ENCODE measurements around the gene CHD6.

The CHD6 gene

DNA sequence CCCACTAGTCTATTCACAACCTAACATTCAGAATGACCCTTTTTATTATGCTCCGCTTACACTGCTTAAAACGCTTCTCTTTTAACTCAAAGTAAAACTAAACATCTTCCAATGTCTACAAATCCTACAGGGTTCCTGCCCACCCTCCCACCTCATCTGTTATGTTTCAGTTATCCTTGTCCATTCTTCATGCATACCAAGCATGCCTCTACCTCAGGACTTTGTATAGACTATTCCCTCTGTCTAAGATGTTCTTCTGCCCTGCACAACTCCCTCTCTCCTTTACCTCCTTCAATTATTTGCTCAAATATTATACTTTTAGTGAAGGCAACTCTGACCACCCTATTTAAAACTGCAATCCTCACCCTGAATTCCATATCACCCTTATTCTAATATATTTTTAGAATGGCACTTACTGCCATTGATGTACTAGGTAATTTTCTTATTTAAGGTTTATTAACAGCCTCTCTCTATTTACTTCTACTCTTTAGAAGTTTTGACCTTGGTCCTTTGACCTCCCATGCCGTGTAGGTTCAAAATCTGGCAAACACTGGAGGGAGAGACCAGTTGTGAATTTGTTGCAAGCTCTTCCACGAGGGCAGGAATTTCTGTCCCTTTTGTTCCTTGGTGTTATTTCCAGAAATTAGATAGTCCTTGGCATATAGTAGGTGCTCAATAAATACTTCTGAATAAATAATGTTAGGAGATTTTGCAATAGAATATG is 111.8 kb downstream of the CHD6 start:
- DNase-seq (ENCODE audit: low spot score): no peak

DNA sequence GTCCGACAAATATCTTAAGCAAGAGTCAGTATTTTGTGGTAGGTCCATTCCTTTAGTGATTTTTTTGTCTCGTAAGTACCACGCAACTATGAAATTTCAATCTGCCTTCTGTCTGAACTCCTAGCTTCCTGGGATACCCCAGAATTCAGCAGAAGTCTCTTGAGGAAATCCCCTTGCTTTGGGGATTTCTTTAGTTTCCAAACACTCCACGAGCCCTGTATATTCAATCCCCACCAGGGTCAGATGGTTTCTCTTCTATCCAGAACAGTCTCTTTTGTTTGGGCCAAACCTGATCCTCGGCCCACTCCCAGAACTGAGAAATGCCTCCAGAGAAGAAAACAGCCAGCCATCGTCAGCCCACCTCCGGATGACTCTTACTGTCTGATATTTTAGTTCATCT is 113.0 kb downstream of the CHD6 start:
- DNase-seq (ENCODE audit: low spot score): no peak

DNA sequence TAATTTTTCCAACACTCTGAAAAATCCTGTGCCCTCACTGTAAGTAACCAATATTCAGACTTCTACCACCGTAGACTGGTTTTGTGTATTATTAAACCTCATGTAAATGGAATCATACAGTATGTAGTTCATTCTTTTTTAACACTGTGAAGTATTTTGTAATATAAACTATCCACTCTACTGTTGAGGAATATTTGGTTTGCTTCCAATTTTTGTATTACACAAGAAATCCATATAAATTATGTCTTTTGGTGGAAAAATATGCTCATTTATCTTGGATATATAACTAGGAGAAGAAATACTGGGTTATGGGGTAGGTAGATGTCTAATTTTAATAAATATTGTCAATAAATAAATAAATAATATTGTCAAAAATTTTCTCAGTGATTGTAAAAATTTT is 116.8 kb downstream of the CHD6 start:
- DNase-seq (ENCODE audit: low spot score): no peak

DNA sequence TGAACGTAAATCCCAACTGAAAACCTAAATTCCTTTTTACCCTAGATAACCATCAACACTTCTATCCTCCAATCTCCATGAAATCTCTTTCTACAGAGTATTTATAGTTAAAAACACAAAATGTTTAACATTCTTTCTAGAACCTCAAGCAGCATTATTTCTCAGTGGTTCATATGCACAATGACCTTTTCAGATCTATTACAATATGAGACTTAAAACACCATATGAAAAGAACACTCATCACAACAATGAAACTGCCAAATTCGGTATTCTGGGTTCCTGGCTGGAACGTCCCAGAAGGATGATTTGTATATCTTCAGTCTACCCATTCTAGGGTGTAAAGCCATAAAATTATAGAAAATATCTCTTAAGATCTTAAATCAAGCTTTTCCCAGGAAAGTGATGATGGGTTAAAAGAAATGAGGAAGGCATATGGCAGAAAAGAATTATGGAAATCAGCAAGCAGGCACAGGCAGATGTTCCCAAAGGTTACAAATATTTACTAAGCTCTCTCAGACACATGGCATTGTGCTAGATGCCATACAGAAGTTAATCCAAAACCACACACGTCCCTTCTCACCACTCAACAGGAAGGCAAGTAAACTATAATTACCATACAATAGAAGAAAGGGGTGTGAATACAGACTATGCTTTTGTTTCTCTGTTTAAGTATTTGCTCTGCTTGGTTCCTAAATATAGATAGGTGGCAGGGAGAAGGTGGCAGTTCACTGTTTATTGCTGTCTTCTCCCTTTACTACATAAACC is 118.0 kb downstream of the CHD6 start:
- DNase-seq (ENCODE audit: low spot score): no peak

DNA sequence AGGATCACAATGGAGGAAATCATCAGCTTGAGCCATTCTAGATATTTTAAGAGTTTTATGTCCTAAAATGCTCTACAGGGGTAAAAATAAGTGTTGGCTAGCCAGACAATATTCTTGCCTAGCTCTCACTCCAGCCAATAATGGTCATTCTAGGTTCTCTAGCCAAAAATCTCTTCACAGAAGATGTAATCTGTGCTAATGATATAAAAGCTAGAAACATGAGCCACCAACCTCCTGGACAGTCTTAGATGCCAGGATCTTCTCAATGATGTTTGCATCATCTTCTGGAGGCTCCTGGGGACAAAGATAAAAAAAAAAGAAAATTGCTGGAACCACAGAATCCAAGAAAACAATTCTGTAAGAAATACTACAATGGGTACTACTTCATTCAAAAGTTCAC is 119.1 kb downstream of the CHD6 start:
- DNase-seq (ENCODE audit: low spot score): no peak

DNA sequence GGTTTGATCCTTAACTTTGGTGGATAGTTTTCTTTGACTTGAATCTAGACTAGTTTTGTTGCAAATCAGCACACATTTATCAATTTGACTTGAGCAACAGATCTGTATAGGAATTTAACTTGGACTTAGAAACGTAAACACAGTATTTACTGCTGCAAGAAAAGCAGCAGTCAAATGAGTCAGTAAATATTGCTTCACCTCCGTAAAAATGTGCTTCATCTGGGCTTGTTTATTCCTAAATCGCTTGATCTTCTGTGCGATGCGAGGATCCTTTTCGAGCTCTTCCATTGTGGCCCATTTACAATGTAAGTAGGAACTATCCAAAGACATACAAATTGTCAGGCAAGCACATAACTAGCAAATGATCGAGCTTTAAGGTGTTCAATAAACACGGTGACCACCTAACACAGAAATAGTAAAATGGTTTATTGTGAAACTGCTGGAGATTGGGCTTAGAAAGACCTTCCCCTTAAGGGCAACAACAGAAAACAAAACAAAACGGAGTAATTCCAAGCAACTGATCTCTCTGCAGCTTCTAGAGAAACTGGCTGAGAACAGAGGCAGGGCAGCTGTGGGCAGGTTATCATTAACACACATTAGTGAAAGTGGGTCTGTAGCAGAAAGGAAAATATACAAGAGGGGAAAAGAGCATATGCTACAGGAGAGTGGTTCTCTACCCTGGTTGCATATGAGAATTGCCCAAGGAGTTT is 120.8 kb downstream of the CHD6 start:
- no peak for DNase-seq (ENCODE audit: low spot score)

DNA sequence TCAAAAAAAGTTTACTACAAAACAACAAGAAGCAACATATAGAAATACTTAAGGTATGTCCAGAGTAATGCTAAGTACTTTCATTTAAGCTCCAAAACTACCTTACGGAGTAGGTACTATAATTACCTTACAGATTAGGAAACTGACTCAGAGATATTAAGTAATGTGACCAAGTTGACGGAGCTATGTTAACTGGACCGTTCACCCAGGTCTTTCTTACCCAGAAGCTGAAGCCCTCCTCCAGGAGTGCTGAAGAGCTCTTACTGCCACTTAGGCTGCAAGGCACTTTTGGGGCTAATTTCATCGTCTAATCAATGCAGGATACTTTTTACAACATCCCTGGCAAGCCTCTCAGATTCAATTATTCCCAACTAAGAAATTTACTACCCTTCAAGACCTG is 123.7 kb downstream of the CHD6 start:
- no peak for DNase-seq (ENCODE audit: low spot score)

DNA sequence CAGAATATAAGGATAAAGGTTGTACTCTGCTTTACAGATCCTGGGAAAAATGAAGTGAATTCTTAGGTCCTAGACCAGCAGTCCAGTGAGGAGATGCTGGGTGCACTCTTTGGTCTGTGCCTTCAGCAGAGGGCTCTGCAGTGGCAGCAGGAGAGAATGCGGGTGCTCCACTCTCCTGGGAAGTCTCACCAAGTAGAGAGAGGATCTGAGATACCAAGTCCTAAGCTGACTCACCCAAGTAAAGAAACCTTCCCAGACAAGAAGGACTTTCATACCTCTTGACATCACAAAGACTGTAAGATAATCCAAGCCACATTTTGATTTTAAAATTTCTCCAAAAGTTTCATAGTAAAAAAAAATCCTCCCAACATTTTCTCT is 134.6 kb downstream of the CHD6 start:
- DNase-seq (ENCODE audit: low spot score): no peak

DNA sequence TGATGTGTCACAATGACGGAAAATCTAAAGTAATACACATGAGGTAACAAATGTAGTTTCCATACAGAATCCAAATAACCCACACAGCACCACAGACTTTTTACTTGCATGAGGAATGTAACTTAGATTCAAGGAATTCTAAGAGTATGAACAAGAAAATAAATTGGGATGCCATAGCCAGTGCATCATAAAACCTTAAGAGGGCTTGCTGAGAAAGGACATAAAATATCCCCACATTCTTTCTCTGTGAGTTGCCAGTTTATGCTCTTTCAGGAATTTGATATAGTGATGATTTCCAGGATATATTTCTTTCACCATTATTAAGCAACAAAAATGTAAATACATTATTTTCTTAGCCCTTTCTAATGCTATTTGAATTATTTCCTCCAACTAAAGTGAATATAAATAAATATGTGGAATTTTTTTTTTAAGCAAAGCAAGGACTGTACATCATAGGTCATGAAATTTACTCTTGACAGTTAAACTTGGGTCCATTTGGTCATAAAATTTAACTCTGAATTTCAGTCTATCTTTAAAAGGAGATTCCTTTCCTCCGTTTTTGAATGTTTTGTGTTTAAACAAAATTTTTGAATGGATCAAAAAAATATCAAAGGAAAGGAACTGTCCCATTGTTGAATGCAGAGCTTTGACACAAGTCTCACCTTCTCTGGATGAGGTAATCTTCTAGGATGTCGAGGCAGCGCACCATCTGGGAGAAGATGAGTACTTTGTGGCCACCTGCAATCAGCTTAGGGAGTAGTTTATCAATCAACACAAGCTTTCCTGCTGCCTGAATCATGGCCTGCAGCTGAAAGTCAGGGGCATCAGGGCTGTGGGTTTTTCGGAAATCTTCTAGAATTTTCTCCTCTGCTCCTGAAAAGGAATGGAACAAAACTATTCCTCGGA is 135.3 kb downstream of the CHD6 start:
- no peak for DNase-seq (ENCODE audit: low spot score)

DNA sequence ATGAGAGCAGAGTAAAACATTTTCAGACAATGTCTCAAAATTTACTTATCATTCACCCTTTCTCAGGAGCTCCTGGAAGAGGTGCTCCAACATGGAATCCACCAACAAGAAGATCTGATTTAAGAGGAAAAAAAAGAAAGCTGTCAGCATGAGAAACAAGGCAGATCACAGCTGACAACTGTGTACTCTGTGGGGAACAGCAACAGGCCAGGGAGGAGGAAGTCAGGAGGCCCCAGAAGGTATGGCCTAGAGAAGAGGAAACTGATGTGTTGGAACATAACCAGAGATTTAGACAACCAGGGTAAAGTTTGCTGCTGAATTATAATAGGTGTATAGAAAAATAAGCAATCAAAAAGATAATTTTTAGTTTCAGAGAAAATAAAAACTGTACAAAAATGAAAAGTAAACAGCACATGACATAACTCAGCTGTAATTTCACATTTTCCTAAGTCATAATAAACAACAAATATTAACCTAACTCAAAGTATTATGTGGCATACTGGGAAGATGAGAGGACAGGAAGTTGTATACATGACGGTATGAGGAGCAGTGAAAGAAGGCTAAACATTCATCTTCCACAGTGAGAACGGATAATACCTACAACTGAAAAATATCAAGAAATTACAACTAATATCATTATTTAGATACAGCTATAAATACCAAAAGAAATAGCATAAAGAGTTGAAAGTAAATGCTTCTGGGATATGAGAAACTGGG is 138.0 kb downstream of the CHD6 start:
- DNase-seq (ENCODE audit: low spot score): no peak

DNA sequence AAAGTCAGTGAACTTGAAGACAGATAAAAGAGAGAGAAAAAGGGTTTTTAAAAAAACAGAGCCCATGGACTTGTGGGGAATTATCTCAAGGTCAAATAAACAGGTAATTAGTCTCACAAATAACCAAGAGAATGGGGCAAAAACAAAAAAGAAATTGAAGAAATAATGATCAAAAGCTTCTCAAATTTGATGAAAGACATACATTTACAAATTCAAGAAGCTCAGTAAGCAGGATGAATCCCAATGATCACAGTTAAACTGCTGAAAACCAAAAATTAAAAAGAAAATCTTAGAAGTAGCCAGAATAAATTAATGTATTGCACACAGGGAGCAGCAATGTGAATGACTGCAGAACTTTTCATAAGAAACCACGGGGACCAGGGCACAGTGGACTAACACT is 139.1 kb downstream of the CHD6 start:
- no peak for DNase-seq (ENCODE audit: low spot score)

DNA sequence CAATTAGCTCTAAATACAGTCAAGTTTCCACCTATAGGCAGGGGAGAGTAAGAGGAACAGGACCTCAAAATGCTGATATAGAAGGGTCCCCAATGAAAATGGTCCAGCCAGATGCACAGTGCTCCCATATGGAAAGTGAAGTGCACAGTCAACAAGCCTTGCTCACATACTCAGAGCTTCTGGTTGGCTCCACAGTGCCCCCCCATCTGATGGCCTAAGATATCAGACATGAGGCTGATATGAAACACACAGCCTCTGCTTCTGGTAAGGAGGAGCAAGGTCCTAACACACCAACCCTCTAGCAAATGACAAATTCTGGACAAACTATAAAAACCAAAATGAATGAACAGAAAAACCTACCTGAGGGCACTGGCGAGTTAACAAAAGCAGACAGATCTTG is 140.2 kb downstream of the CHD6 start:
- DNase-seq (ENCODE audit: low spot score): no peak

DNA sequence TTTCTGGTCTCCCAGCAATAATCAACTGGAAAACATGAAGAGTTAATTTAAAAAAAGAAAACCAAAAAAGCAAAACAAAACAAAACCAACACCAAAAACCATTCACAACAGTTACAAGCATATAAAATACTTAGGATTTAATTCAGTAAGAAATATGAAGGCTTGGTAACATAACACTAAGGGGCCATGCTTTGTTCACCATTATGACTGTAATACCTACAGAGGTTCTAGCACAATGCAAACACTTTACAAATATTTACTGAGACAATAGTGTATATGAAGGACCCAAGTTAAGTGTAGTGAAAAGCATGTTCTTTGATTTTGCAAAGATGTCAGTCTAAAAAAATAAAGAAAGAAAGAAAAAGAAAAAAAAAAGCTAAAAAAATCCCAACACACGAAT is 141.7 kb downstream of the CHD6 start:
- DNase-seq (ENCODE audit: low spot score): no peak

DNA sequence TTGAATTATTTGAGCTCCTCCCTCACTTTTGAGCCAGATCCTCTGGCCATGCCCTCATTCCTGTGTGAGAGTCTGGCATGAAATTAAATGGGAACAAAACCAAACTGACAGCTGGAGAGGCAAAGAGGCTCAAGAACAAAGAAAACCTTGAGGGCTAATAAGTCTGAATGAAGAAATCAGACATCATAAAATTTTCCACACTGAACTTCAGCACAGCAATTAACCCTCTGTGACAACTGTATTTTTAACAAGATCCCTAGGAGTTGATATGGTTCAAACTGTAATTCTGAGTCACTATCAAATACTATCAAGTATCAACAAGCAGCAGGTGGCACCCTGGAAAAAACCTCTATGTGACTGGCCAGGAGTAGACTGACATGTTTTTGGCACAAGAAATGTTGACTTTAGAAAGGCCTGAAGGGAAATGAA is 142.2 kb downstream of the CHD6 start:
- DNase-seq (ENCODE audit: low spot score): no peak

DNA sequence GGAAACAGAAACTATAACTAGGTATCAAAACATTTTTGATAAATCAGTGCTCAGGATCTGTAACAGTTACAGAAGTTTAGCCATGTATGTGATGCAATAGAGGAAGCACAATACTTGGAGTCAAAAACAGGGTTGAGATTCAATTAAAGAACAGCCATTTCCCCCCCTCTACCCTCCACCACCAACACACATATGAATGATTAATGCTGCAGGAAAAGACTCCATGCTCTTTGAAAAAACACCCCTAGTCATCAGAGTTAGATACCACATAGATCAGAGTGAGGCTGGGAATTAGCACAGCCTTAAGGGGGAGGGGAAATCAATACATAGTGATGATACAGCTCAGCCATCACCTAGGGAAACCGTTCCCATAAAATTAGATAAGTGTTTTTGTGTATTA is 142.7 kb downstream of the CHD6 start:
- no peak for DNase-seq (ENCODE audit: low spot score)

DNA sequence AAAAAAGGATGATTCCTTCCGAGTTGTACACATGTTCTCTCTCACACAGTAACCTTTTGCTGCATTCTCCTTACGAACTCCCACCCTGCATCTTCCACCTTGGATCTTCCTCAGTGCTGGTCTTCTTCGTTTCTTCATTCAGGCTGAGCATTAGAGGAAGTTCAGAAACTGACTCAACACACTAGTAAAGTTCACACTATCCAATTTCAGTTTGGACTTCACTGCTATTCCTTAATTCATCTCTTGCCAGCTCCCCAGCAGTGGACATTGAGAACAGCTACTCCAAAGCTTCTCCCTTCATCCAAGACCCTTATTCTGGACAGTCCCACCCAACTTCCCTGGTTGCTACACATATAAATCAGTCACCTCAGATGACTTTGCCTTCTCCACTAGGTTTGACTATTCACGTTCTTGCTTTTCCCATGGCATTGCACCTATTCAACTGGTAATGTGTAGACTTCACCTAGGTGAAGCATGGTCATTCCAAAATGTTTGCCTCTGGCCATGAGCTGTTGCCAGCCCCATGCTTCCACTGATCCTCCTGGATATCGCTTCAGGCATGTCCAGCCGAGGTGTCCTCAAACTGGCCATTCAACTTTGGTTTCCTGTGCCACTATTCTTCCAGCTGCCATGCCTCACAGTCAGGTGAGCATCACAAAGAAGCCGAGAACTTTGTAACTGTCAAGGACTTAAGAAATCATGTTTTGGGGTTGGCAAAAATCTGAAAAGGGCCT is 147.6 kb downstream of the CHD6 start:
- DNase-seq (ENCODE audit: low spot score): no peak

DNA sequence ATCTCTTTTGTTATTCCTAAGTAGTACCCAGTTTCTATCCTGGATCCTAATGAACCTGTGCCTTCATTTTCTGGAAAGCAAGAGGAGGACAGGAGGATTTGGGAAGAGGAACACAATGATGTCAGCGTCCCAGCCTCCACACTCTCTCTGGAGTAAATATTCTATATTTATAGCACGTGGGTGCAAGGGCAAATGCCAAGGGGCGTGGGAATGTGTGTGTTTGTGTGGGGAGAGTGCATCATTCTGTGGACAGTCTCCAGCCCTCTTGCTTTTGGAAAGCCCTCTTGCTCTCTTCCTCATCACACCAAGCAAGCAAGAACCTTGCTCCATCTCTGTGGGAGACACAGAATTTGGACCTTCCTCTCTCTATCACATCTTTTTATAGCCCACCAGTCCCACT is 148.3 kb downstream of the CHD6 start:
- DNase-seq (ENCODE audit: low spot score): no peak

DNA sequence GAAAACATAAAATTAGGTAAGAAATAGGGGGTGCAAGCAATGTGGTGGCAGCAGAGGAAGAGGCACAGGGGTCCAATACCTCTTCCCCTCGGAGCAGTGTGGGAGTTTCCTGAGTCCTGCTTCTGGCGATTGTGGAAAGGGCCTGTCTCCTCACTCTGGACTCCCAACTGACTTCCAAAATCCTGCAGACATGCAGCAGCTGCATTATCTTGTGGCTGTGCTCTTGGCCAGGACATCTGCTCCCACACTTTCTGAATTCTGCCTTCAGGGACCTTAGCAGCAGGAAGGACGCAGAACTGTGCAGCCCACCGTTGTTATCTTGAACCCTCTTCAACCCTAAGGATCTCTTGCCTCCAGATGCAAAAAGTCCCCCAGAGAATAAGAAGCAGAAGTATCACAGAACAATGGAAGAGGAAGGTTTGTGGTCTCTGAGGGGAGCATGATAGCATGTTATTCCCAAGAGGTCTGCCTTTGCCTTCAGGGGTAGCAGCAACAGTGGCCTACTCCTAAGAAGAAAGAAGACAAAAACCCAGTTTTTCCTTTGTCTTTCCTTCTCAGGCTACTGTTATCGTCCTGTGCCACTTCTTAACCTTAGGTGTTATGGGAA is 149.1 kb downstream of the CHD6 start:
- DNase-seq (ENCODE audit: low spot score): no peak

DNA sequence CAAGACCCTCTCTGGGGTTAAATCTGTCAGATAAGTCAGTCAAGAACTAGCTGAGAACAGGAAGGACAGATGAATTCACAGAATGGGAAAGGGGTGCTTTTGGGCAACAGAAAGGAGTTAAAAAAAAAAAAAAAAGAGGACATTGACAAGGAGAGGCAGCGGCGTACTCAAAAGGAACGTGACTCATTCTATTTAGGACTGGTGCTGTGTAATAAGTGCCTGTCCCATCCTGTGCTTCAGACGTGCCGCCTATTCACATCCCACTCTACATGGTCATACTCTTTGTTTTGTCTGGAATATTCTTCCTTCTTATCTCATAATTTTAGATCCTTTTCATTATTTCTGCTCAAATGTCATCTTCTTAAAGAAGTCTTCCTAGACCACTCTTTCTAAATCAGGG is 150.5 kb downstream of the CHD6 start:
- no peak for DNase-seq (ENCODE audit: low spot score)

DNA sequence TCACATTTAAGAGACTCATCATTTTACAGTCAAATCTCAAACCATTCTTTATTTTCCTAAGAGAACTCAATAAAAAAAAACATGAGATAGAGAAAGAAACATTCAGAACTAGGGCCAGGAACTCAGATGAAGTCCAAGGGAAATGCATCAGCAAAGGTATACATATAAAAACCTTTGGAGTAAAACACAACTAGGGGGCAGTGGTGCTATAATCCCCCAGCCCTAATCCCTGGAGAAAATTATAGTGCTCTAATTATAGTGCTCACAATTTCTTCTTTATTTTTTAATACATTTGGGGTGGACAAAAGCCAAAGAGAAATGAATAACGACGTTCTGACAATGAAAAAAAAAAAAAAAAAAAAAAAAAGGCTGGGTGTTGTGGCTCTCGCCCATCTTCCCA is 151.0 kb downstream of the CHD6 start:
- no peak for DNase-seq (ENCODE audit: low spot score)

Data from left forelimb (tissue), 1 donor.